Ishikawa (cell line): Measurements from ENCODE around the gene CRABP2.

Experiments
- CEBPB ChIP-seq: IDR thresholded peaks from 2 replicates; pipeline ENCODE4 v1.6.1; 2012
- CREB1 ChIP-seq: IDR thresholded peaks from 2 replicates; pipeline ENCODE4 v1.6.1; 2012; ENCODE audit warnings: low read depth
- EGR1 ChIP-seq: IDR thresholded peaks from 2 replicates; pipeline ENCODE4 v1.6.1; 2012
- EP300 ChIP-seq: IDR thresholded peaks from 2 replicates; pipeline ENCODE4 v1.6.1; 2012; ENCODE audit warnings: borderline replicate concordance
- FOXM1 ChIP-seq: IDR thresholded peaks from 2 replicates; pipeline ENCODE4 v1.6.1; 2012; ENCODE audit warnings: low read depth, borderline replicate concordance
- NFIC ChIP-seq: IDR thresholded peaks from 2 replicates; pipeline ENCODE4 v1.6.1; 2012
- RAD21 ChIP-seq: IDR thresholded peaks from 2 replicates; pipeline ENCODE4 v1.6.1; 2012; ENCODE audit warnings: low read depth
- TAF1 ChIP-seq: IDR thresholded peaks from 2 replicates; pipeline ENCODE4 v1.6.1; 2012; ENCODE audit warnings: low read depth, mild to moderate bottlenecking
- TCF12 ChIP-seq: IDR thresholded peaks from 2 replicates; pipeline ENCODE4 v1.6.1; 2012; ENCODE audit warnings: low read depth
- TEAD4 ChIP-seq: IDR thresholded peaks from 2 replicates; pipeline ENCODE4 v1.6.1; 2012
- YY1 ChIP-seq: IDR thresholded peaks from 2 replicates; pipeline ENCODE4 v1.6.1; 2012; ENCODE audit warnings: low read depth
- ZBTB7A ChIP-seq: IDR thresholded peaks from 2 replicates; pipeline ENCODE4 v1.6.1; 2012; ENCODE audit warnings: low read depth
- TF ChIP-seq, protein P1 (sequence below): IDR thresholded peaks from 2 replicates; pipeline ENCODE4 v1.6.1; 2012; ENCODE audit warnings: low read depth, mild to moderate bottlenecking
- TF ChIP-seq, protein P2 (sequence below): IDR thresholded peaks from 2 replicates; pipeline ENCODE4 v1.6.1; 2012
- TF ChIP-seq, protein P3 (sequence below): IDR thresholded peaks from 2 replicates; pipeline ENCODE4 v1.6.1; 2012

Gene CRABP2

DNA sequence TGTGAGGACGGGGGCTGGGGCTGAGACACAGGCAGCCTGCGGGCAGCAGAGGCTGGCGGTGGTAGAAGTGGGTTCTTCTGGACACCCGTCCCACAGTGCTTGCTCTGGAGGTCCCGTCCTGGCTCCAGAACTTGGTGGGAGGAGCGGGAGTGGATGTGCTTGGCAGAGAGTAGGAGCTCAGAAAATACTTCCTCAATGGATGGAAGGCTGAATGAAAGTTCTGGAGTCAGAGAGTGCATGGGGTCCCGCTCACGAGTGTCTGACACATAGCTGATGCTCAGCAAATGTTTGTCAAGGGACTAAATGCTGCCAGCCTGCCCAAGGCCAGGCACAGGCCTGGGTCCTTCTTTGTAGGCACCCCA lies 14.7 kb downstream of the CRABP2 start:
- no peak for TF ChIP-seq CEBPB
- TF ChIP-seq, protein P1, sequence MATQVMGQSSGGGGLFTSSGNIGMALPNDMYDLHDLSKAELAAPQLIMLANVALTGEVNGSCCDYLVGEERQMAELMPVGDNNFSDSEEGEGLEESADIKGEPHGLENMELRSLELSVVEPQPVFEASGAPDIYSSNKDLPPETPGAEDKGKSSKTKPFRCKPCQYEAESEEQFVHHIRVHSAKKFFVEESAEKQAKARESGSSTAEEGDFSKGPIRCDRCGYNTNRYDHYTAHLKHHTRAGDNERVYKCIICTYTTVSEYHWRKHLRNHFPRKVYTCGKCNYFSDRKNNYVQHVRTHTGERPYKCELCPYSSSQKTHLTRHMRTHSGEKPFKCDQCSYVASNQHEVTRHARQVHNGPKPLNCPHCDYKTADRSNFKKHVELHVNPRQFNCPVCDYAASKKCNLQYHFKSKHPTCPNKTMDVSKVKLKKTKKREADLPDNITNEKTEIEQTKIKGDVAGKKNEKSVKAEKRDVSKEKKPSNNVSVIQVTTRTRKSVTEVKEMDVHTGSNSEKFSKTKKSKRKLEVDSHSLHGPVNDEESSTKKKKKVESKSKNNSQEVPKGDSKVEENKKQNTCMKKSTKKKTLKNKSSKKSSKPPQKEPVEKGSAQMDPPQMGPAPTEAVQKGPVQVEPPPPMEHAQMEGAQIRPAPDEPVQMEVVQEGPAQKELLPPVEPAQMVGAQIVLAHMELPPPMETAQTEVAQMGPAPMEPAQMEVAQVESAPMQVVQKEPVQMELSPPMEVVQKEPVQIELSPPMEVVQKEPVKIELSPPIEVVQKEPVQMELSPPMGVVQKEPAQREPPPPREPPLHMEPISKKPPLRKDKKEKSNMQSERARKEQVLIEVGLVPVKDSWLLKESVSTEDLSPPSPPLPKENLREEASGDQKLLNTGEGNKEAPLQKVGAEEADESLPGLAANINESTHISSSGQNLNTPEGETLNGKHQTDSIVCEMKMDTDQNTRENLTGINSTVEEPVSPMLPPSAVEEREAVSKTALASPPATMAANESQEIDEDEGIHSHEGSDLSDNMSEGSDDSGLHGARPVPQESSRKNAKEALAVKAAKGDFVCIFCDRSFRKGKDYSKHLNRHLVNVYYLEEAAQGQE = no peak
- no peak for TF ChIP-seq EP300
- no peak for TF ChIP-seq RAD21
- TF ChIP-seq EGR1 = no peak
- TF ChIP-seq TAF1 = no peak
- TF ChIP-seq FOXM1 = no peak
- no peak for TF ChIP-seq CREB1
- TF ChIP-seq YY1 = no peak
- no peak for TF ChIP-seq NFIC
- TF ChIP-seq TCF12 = no peak
- no peak for TF ChIP-seq TEAD4
- no peak for TF ChIP-seq ZBTB7A
- TF ChIP-seq, protein P2, sequence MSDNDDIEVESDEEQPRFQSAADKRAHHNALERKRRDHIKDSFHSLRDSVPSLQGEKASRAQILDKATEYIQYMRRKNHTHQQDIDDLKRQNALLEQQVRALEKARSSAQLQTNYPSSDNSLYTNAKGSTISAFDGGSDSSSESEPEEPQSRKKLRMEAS = no peak
- TF ChIP-seq, protein P3, sequence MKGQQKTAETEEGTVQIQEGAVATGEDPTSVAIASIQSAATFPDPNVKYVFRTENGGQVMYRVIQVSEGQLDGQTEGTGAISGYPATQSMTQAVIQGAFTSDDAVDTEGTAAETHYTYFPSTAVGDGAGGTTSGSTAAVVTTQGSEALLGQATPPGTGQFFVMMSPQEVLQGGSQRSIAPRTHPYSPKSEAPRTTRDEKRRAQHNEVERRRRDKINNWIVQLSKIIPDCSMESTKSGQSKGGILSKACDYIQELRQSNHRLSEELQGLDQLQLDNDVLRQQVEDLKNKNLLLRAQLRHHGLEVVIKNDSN = no peak

DNA sequence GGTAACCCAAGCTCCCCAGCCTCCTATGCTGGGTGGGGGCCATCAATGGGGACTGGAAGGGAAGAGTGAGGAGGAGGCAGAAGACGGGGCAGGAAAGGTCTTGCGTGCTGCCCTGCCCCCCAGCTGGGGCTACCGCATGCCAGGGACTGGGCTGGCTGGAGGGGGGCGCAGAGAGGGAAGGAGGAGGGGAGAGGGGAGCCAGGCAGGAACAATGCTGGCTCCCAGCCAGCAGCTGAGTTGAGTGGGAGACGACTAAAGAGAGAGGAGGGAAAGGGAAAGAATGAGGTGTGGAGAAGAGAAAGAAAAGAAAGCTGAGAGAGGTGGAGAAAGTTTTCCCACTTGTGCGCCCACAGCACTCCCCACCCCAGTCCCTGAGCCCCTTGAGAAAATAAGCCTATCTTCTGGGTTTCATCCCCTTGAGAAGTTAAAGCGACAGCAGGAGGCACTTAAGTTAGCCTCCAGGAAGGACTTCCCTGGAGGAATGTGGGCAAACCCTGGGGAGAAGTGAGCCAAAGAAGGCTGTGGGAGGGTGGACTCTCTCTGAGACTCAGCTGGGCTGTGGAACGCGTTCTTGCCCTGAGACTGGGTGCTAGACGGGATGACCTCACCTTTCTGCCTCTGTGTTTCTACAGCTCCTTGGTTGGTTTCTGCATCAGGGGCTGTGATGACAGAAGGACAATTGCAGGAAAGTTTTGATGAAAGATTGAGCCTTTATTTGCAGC lies 15.3 kb downstream of the CRABP2 start:
- TF ChIP-seq TAF1 (no peak), CREB1 (no peak), YY1 (no peak), RAD21 (no peak), EP300 (no peak), TEAD4 (no peak), TCF12 (no peak), FOXM1 (no peak), CEBPB (no peak)
- TF ChIP-seq, protein P2 = no peak
- TF ChIP-seq, protein P1 = no peak
- TF ChIP-seq, protein P3 = no peak

DNA sequence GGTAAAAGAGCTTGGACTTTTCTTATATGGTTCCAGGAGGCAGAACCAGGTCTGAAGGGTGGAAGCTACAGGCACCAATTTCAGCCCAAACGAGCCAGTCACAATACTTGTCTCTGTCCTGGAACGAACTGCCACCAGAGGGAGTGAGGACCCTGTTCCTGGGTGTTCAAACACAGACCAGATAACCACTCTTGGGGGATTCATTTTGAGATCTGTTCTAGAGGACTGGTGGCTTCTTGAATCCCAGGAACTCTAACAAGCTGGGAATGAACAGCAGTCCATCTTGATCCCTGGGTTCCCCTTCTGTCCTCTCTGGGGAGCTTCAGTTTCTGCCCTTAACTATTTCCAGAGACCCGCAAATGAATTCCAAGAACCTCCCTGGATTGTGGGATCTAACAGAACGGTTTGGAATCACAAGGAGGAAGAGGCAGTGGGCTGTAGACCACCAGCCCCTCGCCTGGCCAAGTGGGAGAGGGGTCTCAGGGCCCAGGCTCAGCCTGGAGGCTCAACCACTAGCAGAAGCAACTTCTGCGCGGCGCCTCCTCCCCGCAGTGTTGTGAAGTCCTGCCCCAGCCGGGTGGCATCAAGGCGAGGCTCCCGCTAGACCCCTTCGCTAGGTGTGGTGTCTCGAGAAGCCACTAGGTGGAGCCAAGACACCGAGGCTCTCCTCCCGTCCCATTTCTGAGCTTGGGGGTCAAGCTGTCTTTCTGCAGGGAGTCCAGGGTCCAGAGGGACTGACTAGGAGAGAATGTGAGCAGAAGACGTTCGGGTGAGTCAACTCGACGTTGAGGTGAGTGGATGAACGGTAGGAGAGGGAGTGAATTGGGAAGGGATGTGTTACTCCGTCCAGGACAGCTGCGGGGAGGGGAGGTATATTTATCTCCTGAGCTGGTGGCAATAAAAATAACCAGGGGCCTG lies 16.1 kb downstream of the CRABP2 start:
- TF ChIP-seq TAF1 (no peak), EGR1 (no peak), TEAD4 (no peak), FOXM1 (no peak), TCF12 (no peak), EP300 (no peak), CREB1 (no peak), ZBTB7A (peak; percentile 89), YY1 (no peak), CEBPB (no peak), RAD21 (peak; percentile 99), NFIC (no peak)
- TF ChIP-seq, protein P2 = peak; percentile 25; the same call in 1 of the 2 replicates
- TF ChIP-seq, protein P3 = no peak
- TF ChIP-seq, protein P1 = no peak
